NCI-H2107 (cell line): ENCODE results near the gene CARHSP1.
"Not testable (repeated sequence)": the region's sequence is repeated elsewhere in the genome, so short reads cannot be mapped to it uniquely, and the experiment has no call there.

Experiments
- DNase-seq: peaks from one replicate; lab custom pipeline; 2025; lab: John Stamatoyannopoulos, UW

The CARHSP1 gene

GRCh38 chr16:8828541-8829165 is 40.2 kb downstream of the CARHSP1 start:
- no peak for DNase-seq

- no peak for DNase-seq
Observed at GRCh38 chr16:8826278-8826879, 42.4 kb downstream of the CARHSP1 start.

- no peak for DNase-seq
Observed at GRCh38 chr16:8822403-8822802, 46.4 kb downstream of the CARHSP1 start.

- DNase-seq: no peak
Observed at GRCh38 chr16:8819411-8820034, 49.3 kb downstream of the CARHSP1 start.

GRCh38 chr16:8818504-8819270 is 50.1 kb downstream of the CARHSP1 start:
- DNase-seq: no peak

- DNase-seq: no peak
Observed at GRCh38 chr16:8816967-8817655, 51.7 kb downstream of the CARHSP1 start.

GRCh38 chr16:8814095-8814806 is 54.6 kb downstream of the CARHSP1 start:
- no peak for DNase-seq

GRCh38 chr16:8812162-8812843 is 56.5 kb downstream of the CARHSP1 start:
- DNase-seq: no peak

GRCh38 chr16:8808613-8809353 is 60.0 kb downstream of the CARHSP1 start:
- DNase-seq: no peak

- DNase-seq: no peak
Observed at GRCh38 chr16:8808009-8808408, 60.8 kb downstream of the CARHSP1 start.

- DNase-seq: no peak
Observed at GRCh38 chr16:8807189-8807588, 61.6 kb downstream of the CARHSP1 start.

- no peak for DNase-seq
Observed at GRCh38 chr16:8806272-8806983, 62.4 kb downstream of the CARHSP1 start.

- DNase-seq: no peak
Observed at GRCh38 chr16:8804313-8804712, 64.5 kb downstream of the CARHSP1 start.

GRCh38 chr16:8803733-8804132 is 65.1 kb downstream of the CARHSP1 start:
- not testable (repeated sequence) for DNase-seq
